GM12874 (cell line): ENCODE data around the gene PANX2.

Experiments
- CTCF ChIP-seq: IDR thresholded peaks from 2 replicates; pipeline ENCODE4 v1.5.1; 2011; ENCODE audit warnings: low read depth, mild to moderate bottlenecking, control low read depth, low read length, moderate library complexity; ENCODE audit not compliant: insufficient read depth

PANX2 gene

DNA sequence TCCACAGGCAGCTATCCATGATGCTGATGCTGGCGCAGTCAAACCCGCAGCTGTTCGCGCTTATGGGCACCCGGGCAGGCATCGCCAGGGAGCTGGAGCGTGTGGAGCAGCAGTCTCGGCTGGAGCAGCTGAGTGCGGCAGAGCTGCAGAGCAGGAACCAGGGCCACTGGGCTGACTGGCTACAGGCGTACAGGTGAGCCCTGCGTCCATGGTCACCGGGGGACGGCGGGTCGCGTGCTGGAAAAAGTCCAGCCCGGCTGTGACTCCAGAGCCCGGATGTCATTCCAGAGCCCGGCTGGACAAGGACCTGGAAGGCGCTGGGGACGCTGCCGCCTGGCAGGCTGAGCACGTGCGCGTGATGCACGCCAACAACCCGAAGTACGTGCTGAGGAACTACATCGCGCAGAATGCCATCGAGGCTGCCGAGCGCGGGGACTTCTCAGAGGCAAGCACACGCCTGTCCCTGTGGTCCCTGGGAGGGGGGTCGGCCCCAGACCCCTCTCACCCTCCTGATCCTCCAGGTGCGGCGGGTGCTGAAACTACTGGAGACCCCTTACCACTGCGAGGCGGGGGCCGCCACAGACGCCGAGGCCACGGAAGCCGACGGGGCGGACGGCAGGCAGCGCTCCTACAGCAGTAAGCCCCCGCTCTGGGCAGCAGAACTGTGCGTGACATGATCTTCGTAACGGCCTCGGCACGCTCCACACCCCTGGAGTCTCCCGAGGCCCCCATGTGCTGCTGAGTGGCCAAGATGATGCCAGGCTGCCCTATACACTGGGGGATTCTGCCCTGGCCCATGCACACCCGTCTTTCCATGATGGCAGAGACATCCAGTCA lies 46.4 kb downstream of the PANX2 start:
- no peak for TF ChIP-seq CTCF

GRCh38 chr22:50217543-50218152 lies 47.1 kb downstream of the PANX2 start:
- no peak for TF ChIP-seq CTCF

- no peak for TF ChIP-seq CTCF
Measured at GRCh38 chr22:50218153-50218995, 47.8 kb downstream of the PANX2 start.

DNA sequence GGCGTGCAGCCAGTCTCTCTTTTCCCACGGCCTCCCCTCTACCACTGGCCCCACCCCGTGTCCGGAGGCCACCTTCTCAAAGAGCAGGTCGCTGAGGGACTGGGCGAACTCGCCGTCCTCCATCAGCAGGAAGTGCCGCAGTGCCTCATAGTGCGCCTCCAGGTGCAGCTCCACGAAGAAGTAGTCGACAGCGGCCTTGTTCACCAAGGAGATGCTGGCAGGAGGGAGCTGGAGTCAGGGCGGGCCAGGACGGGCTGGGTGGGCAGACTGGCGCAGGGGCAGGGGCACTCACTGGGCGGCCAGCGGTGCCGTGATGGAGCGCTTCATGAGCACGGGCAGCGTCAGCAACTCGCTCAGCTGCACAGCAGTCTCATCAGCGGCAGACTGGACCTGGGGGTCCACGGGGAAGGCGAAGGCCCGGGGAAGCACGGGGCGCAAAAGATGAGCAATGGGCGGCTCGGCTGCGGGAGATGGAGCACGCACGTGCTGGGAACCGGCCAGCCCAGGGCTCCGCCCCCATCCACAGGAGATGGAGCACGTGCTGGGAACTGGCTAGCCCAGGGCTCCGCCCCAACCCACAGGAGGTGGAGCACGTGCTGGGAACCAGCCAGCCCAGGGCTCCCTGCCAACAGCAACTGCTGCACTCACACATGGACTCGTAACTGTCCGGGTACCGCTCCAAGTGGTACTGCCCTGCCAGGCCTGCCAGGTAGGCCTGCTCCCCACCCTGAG lies 48.6 kb downstream of the PANX2 start:
- TF ChIP-seq CTCF, result no peak

GRCh38 chr22:50219800-50220602 lies 49.5 kb downstream of the PANX2 start:
- no peak for TF ChIP-seq CTCF

- no peak for TF ChIP-seq CTCF
Measured at GRCh38 chr22:50220603-50221409, 50.3 kb downstream of the PANX2 start.
